Sigmoid colon (tissue), 7 donors: Measurements from ENCODE around the gene ARL2. TPM values are rescaled to one million over a fixed set of nuclear protein-coding genes. Genes with fewer than 3 reads are reported as not detected.

Source experiments
- DNase-seq: peaks from one replicate; pipeline ENCODE4 v3.0.0-alpha.2; 2019
- H3K27ac ChIP-seq, 4 donors: fragments of 200-600 bp; sonication (generic); one replicate each; pipeline ENCODE4 v1.5.1; 2016 to 2019; ENCODE audit warnings: mild to moderate bottlenecking in 1 of 4
- H3K27me3 ChIP-seq, 3 donors: fragments of 200-600 bp; sonication (generic); one replicate each; pipeline ENCODE4 v1.5.1; 2019; ENCODE audit warnings: mild to moderate bottlenecking in 1 of 3
- H3K36me3 ChIP-seq, 4 donors: fragments of 200-600 bp; sonication (generic); one replicate each; pipeline ENCODE4 v1.5.1; 2016 to 2019
- H3K4me1 ChIP-seq, 4 donors: fragments of 200-600 bp; sonication (generic); one replicate each; pipeline ENCODE4 v1.5.1; 2017 to 2019
- H3K4me3 ChIP-seq, 4 donors: fragments of 200-600 bp; sonication (generic); one replicate each; pipeline ENCODE4 v1.5.1; 2017 to 2019; ENCODE audit warnings: mild to moderate bottlenecking in 2 of 4, moderate library complexity in 1 of 4
- H3K9me3 ChIP-seq, 4 donors: fragments of 200-600 bp in 3 of 4; sonication (generic) in 3 of 4; one replicate each; pipeline versions ENCODE4 v1.5.1 to v1.6.1; 2013 to 2019
- CTCF ChIP-seq, 4 experiments: fragments of 450-650 bp in 3 of 4; fragments of 200-600 bp in 1 of 4; IDR thresholded peaks; one replicate each; pipeline ENCODE4 v1.5.1; 2016 to 2019; ENCODE audit warnings: antibody characterized with exemption in 4 of 4, mild to moderate bottlenecking in 3 of 4, moderate library complexity in 2 of 4
- EP300 ChIP-seq, 4 donors: sonication (generic); formaldehyde crosslinking; IDR thresholded peaks; one replicate each; pipeline ENCODE4 v1.6.1; 2017; ENCODE audit warnings: antibody characterized with exemption in 4 of 4
- POLR2A ChIP-seq, 2 donors: fragments of 450-650 bp; IDR thresholded peaks; one replicate each; pipeline ENCODE4 v1.6.1; 2016; ENCODE audit warnings: antibody characterized with exemption in 2 of 2, mild to moderate bottlenecking in 2 of 2, moderate library complexity in 2 of 2
- POLR2AphosphoS5 ChIP-seq, 4 donors: sonication (generic); formaldehyde crosslinking; IDR thresholded peaks; one replicate each; pipeline ENCODE4 v1.6.1; 2017; ENCODE audit warnings: antibody characterized with exemption in 4 of 4
- WGBS, 2 donors: extraction: QIAGEN DNeasy Blood & Tissue Kit; methylation state at CpG; one replicate each; pipeline ENCODE4 v1.1.7; 2013; 5-methylcytosine and 5-hydroxymethylcytosine counted together
- intact Hi-C: fragments of 100-400 bp; cut with DNase I; formaldehyde crosslinking; loops from one replicate; pipeline ENCODE4 v1.15.1; 2023
- polyA plus RNA-seq, 3 donors: library from polyadenylated mRNA; stranded (reverse); fragments of 200-250 nt; gene quantifications; one replicate each; pipeline ENCODE4 v1.2.3, GENCODE V29; 2013
- total RNA-seq, 4 donors: library from RNA; depleted of rRNA; stranded (reverse); fragments of >200 nt; gene quantifications; one replicate each; pipeline ENCODE4 v1.1.0, GENCODE V29; 2016
- donor health status: healthy with polysubstance abuse.
- donor health status: Bipolar disorder and iron deficiency.
- donor health status: healthy.

The ARL2 gene
- total and polyA plus RNA-seq, 7 donors, result 92.9 to 157 (median 124) TPM

GRCh38 chr11:65035579-65035978 lies 21.6 kb downstream of the ARL2 start:
- no peaks in the 10 kb centered on the region for H3K9me3 ChIP-seq
- peaks cover 0 to 7% (median 5%) of the 10 kb centered on the region in 4 donors for H3K4me1 ChIP-seq
- DNase-seq, result no peak
- H3K36me3 ChIP-seq, result peaks cover 34 to 88% (median 55%) of the 10 kb centered on the region in 4 donors
- 87 to 90% methylated on average over 11 of the region's 11 CpGs for WGBS, 2 donors
- H3K27ac ChIP-seq, result no peak overlapping the region
- intact Hi-C loops, result no loop called here
- TF ChIP-seq POLR2A (IDR thresholded peaks at IDR 0.05), result no peak
- no peak for TF ChIP-seq POLR2AphosphoS5 (IDR thresholded peaks at IDR 0.05)
- no peak for TF ChIP-seq EP300 (IDR thresholded peaks at IDR 0.05)
- no peak for TF ChIP-seq CTCF (IDR thresholded peaks at IDR 0.05)
- H3K4me3 ChIP-seq, result no peak overlapping the region
- no peaks in the 10 kb centered on the region for H3K27me3 ChIP-seq

- TF ChIP-seq POLR2AphosphoS5 (IDR thresholded peaks at IDR 0.05) (no peak), EP300 (IDR thresholded peaks at IDR 0.05) (no peak), CTCF (IDR thresholded peaks at IDR 0.05) (no peak), POLR2A (IDR thresholded peaks at IDR 0.05) (no peak)
- no peaks in the 10 kb centered on the region for H3K9me3 ChIP-seq
- H3K36me3 ChIP-seq, result peaks cover 34 to 79% (median 48%) of the 10 kb centered on the region in 4 donors
- no peak overlapping the region for H3K27ac ChIP-seq
- H3K4me3 ChIP-seq, result no peak overlapping the region
- intact Hi-C loops, result no loop called here
- no peaks in the 10 kb centered on the region for H3K27me3 ChIP-seq
- DNase-seq, result no peak
- WGBS, 2 donors, result 61 to 85% methylated on average over 6 of the region's 6 CpGs
- peaks cover 0 to 12% (median 10%) of the 10 kb centered on the region in 4 donors for H3K4me1 ChIP-seq
These were observed 23.0 kb downstream of the ARL2 start for GRCh38 chr11:65036931-65037330.

- WGBS, 2 donors, result 4 to 20% methylated on average over 7 of the region's 7 CpGs
- H3K4me3 ChIP-seq, result peak overlapping the region; percentile 50 to 76 (median 65)
- no peak for DNase-seq
- intact Hi-C loops, result loop anchor here (1.0 kb wide), 1 partner anchor 13 kb away; the partner anchor contains the start of gene SNX15
- TF ChIP-seq CTCF (IDR thresholded peaks at IDR 0.05) (no peak), POLR2A (IDR thresholded peaks at IDR 0.05) (no peak), EP300 (IDR thresholded peaks at IDR 0.05) (no peak), POLR2AphosphoS5 (IDR thresholded peaks at IDR 0.05) (no peak)
- peaks cover 0 to 20% (median 17%) of the 10 kb centered on the region in 4 donors for H3K4me1 ChIP-seq
- peak overlapping the region; percentile 83 to 93 (median 91) for H3K27ac ChIP-seq
- no peaks in the 10 kb centered on the region for H3K27me3 ChIP-seq
- H3K36me3 ChIP-seq, result peaks cover 13 to 58% (median 23%) of the 10 kb centered on the region in 4 donors
- no peaks in the 10 kb centered on the region for H3K9me3 ChIP-seq
These were observed 26.5 kb downstream of the ARL2 start for GRCh38 chr11:65040520-65040846.

- H3K36me3 ChIP-seq, result peaks cover 9 to 58% (median 18%) of the 10 kb centered on the region in 4 donors
- H3K4me3 ChIP-seq, result peak within 1 kb of the TSS; percentile 50 to 76 (median 65)
- TF ChIP-seq POLR2AphosphoS5 (IDR thresholded peaks at IDR 0.05) (peak; percentile 52 to 81 (median 66)), EP300 (IDR thresholded peaks at IDR 0.05) (no peak)
- no peaks in the 10 kb centered on the region for H3K27me3 ChIP-seq
- H3K9me3 ChIP-seq, result no peaks in the 10 kb centered on the region
- peak; percentile 94 for DNase-seq
- 0 to 1% methylated on average over 91 of the region's 91 CpGs for WGBS, 2 donors
- H3K4me1 ChIP-seq, result peaks cover 0 to 22% (median 17%) of the 10 kb centered on the region in 4 donors
- intact Hi-C loops, result loop anchor here (1.0 kb wide), 1 partner anchor 14 kb away; the partner anchor contains the start of gene SNX15
- H3K27ac ChIP-seq, result peak within 1 kb of the TSS; percentile 83 to 93 (median 91)
These were observed 27.1 kb downstream of the ARL2 start, which contains the start of gene SAC3D1 for GRCh38 chr11:65040847-65041622. SAC3D1 (plus strand) TSS chr11:65041210; CDS start chr11:65041293, 83 bp downstream.

GRCh38 chr11:65042891-65043290 lies 28.9 kb downstream of the ARL2 start:
- intact Hi-C loops, result no loop called here
- TF ChIP-seq POLR2A (IDR thresholded peaks at IDR 0.05), result no peak
- no peak for TF ChIP-seq POLR2AphosphoS5 (IDR thresholded peaks at IDR 0.05)
- TF ChIP-seq EP300 (IDR thresholded peaks at IDR 0.05), result no peak
- TF ChIP-seq CTCF (IDR thresholded peaks at IDR 0.05), result no peak

More at GRCh38 chr11:65042891-65043290, 28.9 kb downstream of the ARL2 start:
- 62 to 83% methylated on average over 6 of the region's 6 CpGs for WGBS, 2 donors
- Histone ChIP-seq H3K4me1 (peaks cover 0 to 38% (median 26%) of the 10 kb centered on the region in 4 donors), H3K27ac (no peak overlapping the region), H3K4me3 (no peak overlapping the region), H3K27me3 (no peaks in the 10 kb centered on the region), H3K9me3 (no peaks in the 10 kb centered on the region), H3K36me3 (peaks cover 3 to 40% (median 9%) of the 10 kb centered on the region in 4 donors)
- DNase-seq, result no peak
